DOHH2 (cell line): Measurements from ENCODE around the gene ODAD3.

Source experiments
- EZH2phosphoT487 ChIP-seq: fragments of 200-600 bp; sonication (generic); IDR thresholded peaks from 2 replicates; pipeline ENCODE4 v1.6.1; 2017; ENCODE audit warnings: borderline replicate concordance, mild to moderate bottlenecking, antibody characterized with exemption, low read length, moderate library complexity, mixed read lengths
- TF ChIP-seq, protein P1 (sequence below): fragments of 200-600 bp; sonication (generic); IDR thresholded peaks from one replicate; pipeline ENCODE4 v1.5.1; 2014; ENCODE audit warnings: antibody characterized with exemption, mild to moderate bottlenecking, low read depth, low read length; ENCODE audit not compliant: poor library complexity, severe bottlenecking

- TF ChIP-seq, protein P1, sequence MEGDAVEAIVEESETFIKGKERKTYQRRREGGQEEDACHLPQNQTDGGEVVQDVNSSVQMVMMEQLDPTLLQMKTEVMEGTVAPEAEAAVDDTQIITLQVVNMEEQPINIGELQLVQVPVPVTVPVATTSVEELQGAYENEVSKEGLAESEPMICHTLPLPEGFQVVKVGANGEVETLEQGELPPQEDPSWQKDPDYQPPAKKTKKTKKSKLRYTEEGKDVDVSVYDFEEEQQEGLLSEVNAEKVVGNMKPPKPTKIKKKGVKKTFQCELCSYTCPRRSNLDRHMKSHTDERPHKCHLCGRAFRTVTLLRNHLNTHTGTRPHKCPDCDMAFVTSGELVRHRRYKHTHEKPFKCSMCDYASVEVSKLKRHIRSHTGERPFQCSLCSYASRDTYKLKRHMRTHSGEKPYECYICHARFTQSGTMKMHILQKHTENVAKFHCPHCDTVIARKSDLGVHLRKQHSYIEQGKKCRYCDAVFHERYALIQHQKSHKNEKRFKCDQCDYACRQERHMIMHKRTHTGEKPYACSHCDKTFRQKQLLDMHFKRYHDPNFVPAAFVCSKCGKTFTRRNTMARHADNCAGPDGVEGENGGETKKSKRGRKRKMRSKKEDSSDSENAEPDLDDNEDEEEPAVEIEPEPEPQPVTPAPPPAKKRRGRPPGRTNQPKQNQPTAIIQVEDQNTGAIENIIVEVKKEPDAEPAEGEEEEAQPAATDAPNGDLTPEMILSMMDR = no peak
- no peak for TF ChIP-seq EZH2phosphoT487
Observed at GRCh38 chr19:11458236-11458900, 23.4 kb upstream of the ODAD3 start.
